Hepatocyte (in vitro differentiated cells): ENCODE data around the gene EXPH5. TPM values are rescaled to one million over a fixed set of nuclear protein-coding genes. Genes with fewer than 3 reads are reported as not detected.

Experiments used
- DNase-seq: peaks from one replicate; pipeline ENCODE4 v3.0.0-alpha.2; 2016; ENCODE audit warnings: low spot score
- H2AFZ ChIP-seq: fragments of 200-600 bp; sonication (generic); 2 replicates; pipeline ENCODE4 v1.6.0; 2016; ENCODE audit warnings: antibody characterized with exemption, mild to moderate bottlenecking
- H3K27ac ChIP-seq: fragments of 200-600 bp; sonication (generic); 2 replicates; pipeline ENCODE4 v1.5.1; 2016; ENCODE audit warnings: mild to moderate bottlenecking
- H3K27me3 ChIP-seq: fragments of 200-600 bp; sonication (generic); 2 replicates; pipeline ENCODE4 v1.6.1; 2016
- H3K36me3 ChIP-seq: fragments of 200-600 bp; sonication (generic); replicated peaks from 2 replicates; pipeline ENCODE4 v1.5.1; 2016; ENCODE audit warnings: low read depth; ENCODE audit not compliant: insufficient read depth
- H3K4me1 ChIP-seq: fragments of 200-600 bp; sonication (generic); 2 replicates; pipeline ENCODE4 v1.5.1; 2016; ENCODE audit warnings: mild to moderate bottlenecking, moderate library complexity; ENCODE audit not compliant: insufficient read depth
- H3K4me2 ChIP-seq: fragments of 200-600 bp; sonication (generic); 2 replicates; pipeline ENCODE4 v1.6.0; 2016
- H3K4me3 ChIP-seq: fragments of 200-600 bp; sonication (generic); 2 replicates; pipeline ENCODE4 v1.5.1; 2016; ENCODE audit warnings: mild to moderate bottlenecking
- H3K79me2 ChIP-seq: fragments of 200-600 bp; sonication (generic); 2 replicates; pipeline ENCODE4 v1.6.0; 2017; ENCODE audit warnings: mild to moderate bottlenecking
- H3K9me2 ChIP-seq: fragments of 200-600 bp; sonication (generic); replicated peaks from 2 replicates; pipeline ENCODE4 v1.6.0; 2017; ENCODE audit warnings: mild to moderate bottlenecking; ENCODE audit not compliant: insufficient read depth
- H3K9me3 ChIP-seq: fragments of 200-600 bp; sonication (generic); 2 replicates; pipeline ENCODE4 v1.5.1; 2016; ENCODE audit warnings: low read depth, mild to moderate bottlenecking
- H4K20me1 ChIP-seq: fragments of 200-600 bp; sonication (generic); 2 replicates; pipeline ENCODE4 v1.6.0; 2016; ENCODE audit warnings: mild to moderate bottlenecking; ENCODE audit not compliant: insufficient read depth, poor library complexity, severe bottlenecking
- CTCF ChIP-seq: fragments of 200-600 bp; sonication (generic); IDR thresholded peaks from 2 replicates; pipeline ENCODE4 v1.5.1; 2016; ENCODE audit warnings: antibody characterized with exemption, mild to moderate bottlenecking; ENCODE audit not compliant: poor library complexity
- EZH2 ChIP-seq: fragments of 200-600 bp; sonication (generic); IDR thresholded peaks from 2 replicates; pipeline ENCODE4 v1.6.1; 2016; ENCODE audit warnings: antibody characterized with exemption, mild to moderate bottlenecking, borderline replicate concordance
- EZH2phosphoT487 ChIP-seq: fragments of 200-600 bp; sonication (generic); IDR thresholded peaks from one replicate; pipeline ENCODE4 v1.6.1; 2018; ENCODE audit warnings: antibody characterized with exemption, mild to moderate bottlenecking, low read depth, moderate library complexity; ENCODE audit not compliant: unreplicated experiment, severe bottlenecking
- WGBS: methylation state at CpG from one replicate; pipeline ENCODE4 v1.1.6; 2016; ENCODE audit warnings: low lambda C conversion rate; ENCODE audit errors: missing lambda C conversion rate; 5-methylcytosine and 5-hydroxymethylcytosine counted together
- polyA plus RNA-seq: library from polyadenylated mRNA; unstranded; fragments of >200 nt; fragmentation: Nextera tagmentation; extraction: Ambion mirVana; gene quantifications from 2 replicates; pipeline ENCODE4 v1.2.1, GENCODE V29; 2016
- total RNA-seq: library from RNA; depleted of rRNA; stranded (reverse); fragments of >200 nt; gene quantifications from 2 replicates; pipeline ENCODE4 v1.2.3, GENCODE V29; 2014

The EXPH5 gene
- total and polyA plus RNA-seq, 2 experiments from 2014 or later, result 1.8 to 4.5 TPM

GRCh38 chr11:108530426-108530825, 63.1 kb downstream of the EXPH5 start:
- H3K4me3 ChIP-seq, result no peak overlapping the region
- no peaks in the 10 kb centered on the region for H3K27me3 ChIP-seq
- no peak for TF ChIP-seq CTCF
- TF ChIP-seq EZH2, result no peak
- no peak for TF ChIP-seq EZH2phosphoT487
- no peaks in the 10 kb centered on the region for H3K9me2 ChIP-seq
- 97% methylated on average over 5 of the region's 5 CpGs for WGBS
- no peak overlapping the region for H3K27ac ChIP-seq
- H3K79me2 ChIP-seq, result no peaks in the 10 kb centered on the region
- no peaks in the 10 kb centered on the region for H3K9me3 ChIP-seq
- no peaks in the 10 kb centered on the region for H4K20me1 ChIP-seq
- H2AFZ ChIP-seq, result no peak overlapping the region
- H3K36me3 ChIP-seq, result no peaks in the 10 kb centered on the region
- no peak for DNase-seq
- H3K4me1 ChIP-seq, result no peaks in the 10 kb centered on the region
- no peak overlapping the region for H3K4me2 ChIP-seq

DNA sequence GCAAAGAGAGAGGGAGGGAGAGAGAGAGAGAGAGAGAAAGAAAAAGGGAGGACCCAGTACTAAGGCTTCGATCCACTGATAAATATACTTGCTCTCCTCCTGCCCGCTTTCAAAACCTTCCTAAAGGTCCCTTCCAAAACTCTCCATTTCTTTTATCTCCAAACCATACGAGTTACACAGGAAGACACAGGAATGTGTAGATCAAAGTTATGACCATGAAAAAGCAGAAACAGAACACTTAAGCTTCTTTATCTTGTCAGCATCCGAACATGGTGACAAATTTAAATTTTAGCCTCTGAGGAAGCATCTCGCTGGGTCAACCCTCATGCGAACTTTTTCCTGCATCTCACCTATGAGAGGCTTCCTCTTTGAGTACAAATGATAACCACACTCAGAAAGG, 66.2 kb downstream of the EXPH5 start:
- TF ChIP-seq EZH2 (no peak), CTCF (no peak), EZH2phosphoT487 (no peak)
- Histone ChIP-seq H3K27ac (no peak overlapping the region), H4K20me1 (no peaks in the 10 kb centered on the region), H3K36me3 (no peaks in the 10 kb centered on the region), H3K4me1 (no peaks in the 10 kb centered on the region), H3K79me2 (no peaks in the 10 kb centered on the region), H3K4me2 (no peak overlapping the region), H3K9me3 (no peaks in the 10 kb centered on the region), H2AFZ (no peak overlapping the region), H3K27me3 (no peaks in the 10 kb centered on the region), H3K9me2 (no peaks in the 10 kb centered on the region), H3K4me3 (no peak overlapping the region)
- DNase-seq, result no peak
- WGBS, result 73% methylated on average over 6 of the region's 6 CpGs

DNA sequence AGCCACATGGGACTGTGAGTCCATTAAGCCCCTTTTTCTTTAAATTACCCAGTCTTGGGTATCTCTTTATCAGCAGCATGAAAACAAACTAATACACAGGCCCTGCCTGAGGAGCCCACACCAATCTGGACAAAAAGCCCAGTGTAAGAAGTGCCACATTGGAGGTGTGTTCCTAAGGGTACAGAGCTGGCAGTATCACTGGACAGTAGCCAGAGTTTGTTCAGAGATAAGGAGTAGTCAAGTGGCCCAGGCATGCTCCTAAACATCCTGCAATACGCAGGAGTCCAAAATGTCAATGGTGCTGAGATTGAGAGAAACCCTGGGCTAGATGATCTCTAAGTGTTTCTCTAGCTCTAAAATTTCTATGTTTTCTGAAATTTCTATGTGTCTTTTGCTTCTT, 68.4 kb downstream of the EXPH5 start:
- Histone ChIP-seq H2AFZ (no peak overlapping the region), H3K79me2 (no peaks in the 10 kb centered on the region), H3K9me3 (no peaks in the 10 kb centered on the region), H3K4me3 (no peak overlapping the region), H3K9me2 (no peaks in the 10 kb centered on the region), H3K36me3 (no peaks in the 10 kb centered on the region), H3K27me3 (no peaks in the 10 kb centered on the region), H3K4me2 (no peak overlapping the region), H4K20me1 (no peaks in the 10 kb centered on the region), H3K27ac (no peak overlapping the region), H3K4me1 (no peaks in the 10 kb centered on the region)
- 86% methylated on average over 1 of the region's 1 CpG for WGBS
- TF ChIP-seq EZH2phosphoT487, result no peak
- no peak for TF ChIP-seq EZH2
- TF ChIP-seq CTCF, result no peak
- no peak for DNase-seq

- Histone ChIP-seq H3K9me2 (no peaks in the 10 kb centered on the region), H3K4me3 (no peak overlapping the region), H3K9me3 (no peaks in the 10 kb centered on the region), H3K4me1 (no peaks in the 10 kb centered on the region), H3K36me3 (no peaks in the 10 kb centered on the region), H3K27ac (no peak overlapping the region), H3K27me3 (no peaks in the 10 kb centered on the region), H2AFZ (no peak overlapping the region), H3K4me2 (no peak overlapping the region), H4K20me1 (no peaks in the 10 kb centered on the region), H3K79me2 (no peaks in the 10 kb centered on the region)
- TF ChIP-seq EZH2phosphoT487 (no peak), EZH2 (no peak), CTCF (no peak)
- no peak for DNase-seq
These were observed 69.1 kb downstream of the EXPH5 start for GRCh38 chr11:108524422-108524821.
